GM12865 (cell line): ENCODE data around the gene CFAP74.

Experiments
- DNase-seq: peaks from one replicate; pipeline ENCODE4 v3.0.0; 2010; ENCODE audit warnings: low read depth
- H3K4me3 ChIP-seq: 2 replicates; pipeline ENCODE4 v1.5.1; 2011; ENCODE audit warnings: mild to moderate bottlenecking, low read depth, low read length, control low read depth
- CTCF ChIP-seq: IDR thresholded peaks from 2 replicates; pipeline ENCODE4 v1.5.1; 2011; ENCODE audit warnings: low read length, control low read depth, low read depth, inconsistent platforms; ENCODE audit not compliant: insufficient read depth; ENCODE audit errors: missing control alignments

CFAP74 gene

GRCh38 chr1:1926886-1927660, 76.5 kb downstream of the CFAP74 start:
- H3K4me3 ChIP-seq = no peak overlapping the region
- TF ChIP-seq CTCF = no peak
- DNase-seq = no peak

GRCh38 chr1:1926346-1926811, 77.2 kb downstream of the CFAP74 start:
- no peak for DNase-seq
- no peak for TF ChIP-seq CTCF
- H3K4me3 ChIP-seq = no peak overlapping the region

DNA sequence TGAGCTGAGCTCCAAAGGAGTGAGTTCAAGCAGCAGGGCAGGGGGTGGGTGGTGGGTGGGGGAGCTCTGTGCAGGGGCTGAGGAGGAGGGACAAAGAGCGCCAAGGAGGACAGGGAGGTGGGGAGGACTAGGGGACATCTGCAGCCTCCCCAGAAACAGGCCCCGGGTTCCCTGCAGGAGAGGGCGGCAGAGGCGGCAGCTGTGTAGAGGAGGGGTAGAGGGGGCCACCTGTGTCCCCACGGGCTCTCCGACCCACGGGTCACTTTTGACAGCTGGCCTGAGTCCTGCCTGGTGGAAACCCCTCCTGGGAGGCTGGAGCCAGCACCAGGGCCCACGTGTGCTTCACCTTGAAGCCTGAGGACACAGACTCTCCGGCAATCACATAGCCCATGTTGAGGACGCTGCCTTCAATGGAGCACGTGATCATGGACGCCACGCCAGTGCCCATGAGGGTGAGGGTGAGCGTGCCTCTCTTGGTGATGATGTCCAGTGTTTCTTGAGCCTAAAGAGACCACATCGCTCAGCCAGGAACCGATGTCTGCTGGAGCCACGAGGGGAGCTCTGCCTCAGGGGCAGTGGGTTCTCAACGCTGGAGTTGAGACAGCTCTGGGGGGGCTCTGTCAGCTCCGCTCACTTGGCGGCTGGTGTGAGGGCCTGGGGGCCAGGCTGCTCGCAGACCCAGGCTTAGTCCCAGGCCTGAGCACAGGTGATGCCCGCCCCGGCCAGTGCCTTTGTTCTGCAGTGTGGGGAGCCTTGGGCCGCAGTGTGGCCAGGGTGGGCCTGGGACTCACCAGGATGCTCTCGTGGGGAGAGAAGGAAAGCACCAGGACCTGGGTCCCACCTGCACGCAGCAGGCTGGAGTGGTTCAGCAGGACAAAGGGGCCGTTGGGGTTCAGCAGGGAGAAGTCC, 77.9 kb downstream of the CFAP74 start:
- no peak for TF ChIP-seq CTCF
- DNase-seq = no peak
- no peak overlapping the region for H3K4me3 ChIP-seq

GRCh38 chr1:1924849-1925248, 78.7 kb downstream of the CFAP74 start:
- no peak for DNase-seq
- H3K4me3 ChIP-seq = no peak overlapping the region
- TF ChIP-seq CTCF = no peak

- TF ChIP-seq CTCF = no peak
- no peak for DNase-seq
- H3K4me3 ChIP-seq = no peak overlapping the region
Observed at GRCh38 chr1:1924386-1924785, 79.2 kb downstream of the CFAP74 start.

DNA sequence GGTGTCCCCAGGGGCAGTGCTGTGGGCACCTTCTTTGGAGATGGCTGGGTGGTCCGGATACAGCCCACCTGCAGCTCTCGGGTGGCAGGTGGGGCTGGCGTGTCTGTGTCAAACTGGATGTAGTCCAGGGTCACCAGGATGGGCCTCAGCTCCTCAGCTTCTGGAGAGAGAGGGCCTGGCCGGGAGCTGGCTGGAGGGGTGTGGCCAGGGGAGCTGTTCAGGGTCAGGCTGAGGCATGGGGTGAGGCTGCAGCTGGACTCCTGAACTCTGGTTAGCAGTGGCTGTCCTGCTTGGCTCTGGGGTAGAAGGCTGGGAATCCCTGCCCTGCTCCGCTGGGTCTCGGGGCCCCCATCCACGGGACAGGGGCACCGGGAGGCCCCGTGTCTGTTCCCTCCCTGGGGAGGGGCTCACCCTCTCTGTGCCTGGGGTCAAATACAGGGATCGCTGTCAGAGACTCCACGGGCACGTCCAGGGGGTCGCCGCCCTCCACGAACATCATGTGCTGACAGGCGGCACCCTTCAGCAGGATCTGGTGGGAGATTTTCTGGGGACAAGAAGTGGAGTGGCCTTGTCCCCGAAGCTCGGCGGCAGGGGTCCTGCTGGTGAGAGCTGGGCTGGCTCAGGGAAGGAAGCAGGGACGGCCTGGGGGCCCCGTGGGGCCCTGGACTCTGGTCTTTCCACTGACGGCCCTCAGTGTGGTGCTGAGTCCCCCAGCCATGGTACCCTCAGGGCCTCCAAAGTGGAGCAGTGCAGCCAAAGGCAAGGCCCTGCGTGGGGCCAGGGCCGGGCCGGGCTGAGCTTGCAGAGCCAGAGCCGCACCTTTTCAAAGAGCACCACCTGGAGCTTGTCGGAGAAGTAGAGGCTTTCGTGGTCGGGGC, 80.4 kb downstream of the CFAP74 start:
- TF ChIP-seq CTCF = no peak
- H3K4me3 ChIP-seq = no peak overlapping the region
- DNase-seq = no peak
